GM21529 (cell line): ENCODE data around the gene SEC24D.

Experiments
- ATAC-seq: cut with Tn5 transposase; IDR thresholded peaks from one replicate; pipeline ENCODE4 v1.9.1; 2021; ENCODE audit not compliant: unreplicated experiment

SEC24D gene

DNA sequence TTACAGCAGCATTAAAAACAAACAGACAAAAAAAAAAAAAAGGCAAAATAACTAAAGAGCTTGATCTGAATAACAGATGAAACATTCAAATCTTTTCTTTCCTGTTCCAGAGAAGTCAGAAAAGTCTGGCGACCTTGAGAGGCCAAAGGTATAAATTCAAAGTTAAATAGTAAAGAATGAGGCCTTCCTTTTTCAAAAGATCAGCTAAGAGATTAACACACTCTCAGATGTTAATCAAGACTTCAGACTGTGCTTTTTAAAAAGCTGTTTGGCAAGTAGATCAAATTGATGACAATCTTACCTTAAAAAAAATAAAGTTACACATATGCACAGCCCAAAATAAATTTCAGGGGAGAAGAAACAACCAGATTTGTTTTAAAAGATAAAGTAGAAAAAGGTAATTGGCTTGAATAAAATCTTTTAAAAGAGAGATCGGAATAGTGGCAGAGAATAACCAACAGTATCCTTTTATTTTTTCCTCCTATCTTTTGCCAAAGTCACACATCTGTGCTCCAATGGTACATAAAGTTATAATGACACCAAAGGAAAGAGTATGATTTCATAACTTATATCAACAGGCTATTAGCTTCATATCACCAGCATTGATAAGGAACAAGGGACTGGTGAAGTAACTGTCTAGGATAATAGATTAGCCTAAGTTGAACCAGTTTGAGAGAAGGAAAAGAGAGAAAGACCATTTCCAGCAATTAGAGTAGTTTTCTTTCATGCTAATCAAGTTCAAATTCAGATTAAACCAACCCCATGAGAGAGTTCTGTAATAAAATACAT lies 80.3 kb downstream of the SEC24D start:
- ATAC-seq: no peak

DNA sequence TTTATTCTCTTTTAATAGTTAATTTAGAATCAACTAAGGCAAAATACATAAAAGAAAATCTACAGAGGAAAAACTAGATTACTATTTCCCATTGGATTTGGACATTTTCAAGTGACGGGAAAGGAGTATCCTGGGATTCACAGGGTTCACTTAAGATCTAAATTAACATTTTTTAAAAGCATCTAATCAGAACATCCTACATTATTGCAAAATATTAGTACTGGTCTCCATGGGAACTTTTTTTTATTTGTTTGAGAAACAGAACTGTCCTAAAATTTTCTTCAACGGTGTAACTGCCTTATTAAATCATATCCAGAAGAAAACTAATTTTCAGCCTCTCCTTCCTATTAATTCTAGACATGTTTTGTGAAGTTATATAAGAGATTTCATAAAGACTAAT lies 81.0 kb downstream of the SEC24D start:
- no peak for ATAC-seq

DNA sequence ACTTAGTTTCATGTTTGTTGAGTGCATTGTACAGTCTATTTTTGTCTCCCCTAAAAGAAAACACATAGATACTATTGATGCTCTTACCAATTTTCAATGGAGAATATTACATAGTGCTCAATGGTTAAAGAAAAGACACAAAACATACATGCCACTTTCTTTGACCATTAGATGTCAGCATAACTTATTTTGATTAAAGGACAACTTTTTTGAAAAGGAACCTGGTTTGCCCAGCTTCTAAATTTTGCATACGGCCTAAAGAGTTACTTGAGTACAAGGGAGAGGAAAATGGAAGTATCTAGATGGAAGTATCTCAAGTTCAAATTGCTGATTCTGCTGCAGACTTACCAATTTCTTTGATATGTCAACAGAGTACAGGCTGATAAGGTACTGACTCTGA lies 82.2 kb downstream of the SEC24D start:
- no peak for ATAC-seq

DNA sequence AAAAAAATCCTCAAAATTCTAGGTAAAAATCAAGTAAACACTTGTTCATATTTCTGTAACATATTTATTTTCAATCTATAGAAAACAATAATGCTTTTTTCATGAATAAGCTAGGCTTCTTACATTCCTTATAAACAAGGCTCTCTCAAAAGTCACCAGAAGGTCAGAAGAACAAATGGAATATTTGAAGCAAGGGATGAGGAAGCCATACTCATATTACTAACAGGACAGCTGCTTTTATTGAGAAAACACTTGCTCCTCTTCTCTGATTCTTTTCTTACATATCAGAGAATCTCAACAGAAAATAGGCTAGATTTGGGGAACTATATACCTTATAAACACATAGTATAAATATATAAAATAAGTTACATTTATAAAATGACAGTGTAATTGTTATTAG lies 82.8 kb downstream of the SEC24D start:
- ATAC-seq: no peak

DNA sequence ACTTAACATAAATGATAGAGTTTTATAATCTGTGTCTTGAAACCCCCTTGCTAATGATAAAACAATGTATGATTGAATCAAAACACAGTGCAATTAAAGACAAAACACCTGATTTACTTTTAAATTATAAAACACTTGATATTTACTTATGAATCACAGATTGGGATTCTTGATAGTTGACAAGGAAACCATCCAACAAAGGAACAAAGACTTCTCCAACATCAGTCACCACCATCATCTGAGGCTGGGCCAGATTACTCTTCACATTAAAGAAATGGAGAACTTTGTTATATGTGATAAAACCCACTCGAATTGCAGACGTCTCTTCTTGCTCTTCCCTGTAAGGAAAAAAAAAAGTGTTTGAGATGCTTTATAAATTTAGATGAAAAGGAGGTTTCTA lies 83.4 kb downstream of the SEC24D start:
- ATAC-seq: no peak

DNA sequence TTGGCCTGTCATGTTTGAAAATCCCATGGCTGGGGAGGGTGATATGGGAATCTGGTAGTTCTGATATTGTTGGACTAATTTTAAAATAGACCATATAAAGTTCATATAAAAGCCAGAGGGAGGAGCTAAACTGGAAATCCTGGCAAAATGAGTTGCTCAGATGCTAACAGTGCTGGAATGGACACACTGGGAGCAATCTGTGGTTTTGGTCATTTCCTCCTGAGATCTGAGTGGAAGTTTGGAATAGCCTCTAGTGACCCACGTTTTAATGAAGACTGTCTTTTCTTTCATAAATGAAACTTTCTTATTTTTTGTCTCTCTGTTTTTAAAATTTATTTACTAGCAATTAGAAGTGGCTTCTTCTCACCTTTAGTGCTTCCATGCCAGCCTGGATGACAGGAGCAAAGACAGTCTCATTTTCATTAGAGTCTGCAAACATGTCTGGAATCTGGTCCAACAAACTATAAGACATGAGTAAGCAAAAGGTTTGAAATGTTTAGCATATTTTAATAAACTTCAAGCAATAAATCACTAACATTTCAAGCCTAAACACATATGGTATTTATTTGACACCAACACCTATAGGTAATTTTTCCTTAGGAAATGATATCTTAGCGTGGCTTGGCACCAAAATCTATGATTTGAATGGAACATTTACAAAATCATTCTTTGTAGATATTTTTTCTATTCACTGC lies 84.2 kb downstream of the SEC24D start:
- no peak for ATAC-seq

DNA sequence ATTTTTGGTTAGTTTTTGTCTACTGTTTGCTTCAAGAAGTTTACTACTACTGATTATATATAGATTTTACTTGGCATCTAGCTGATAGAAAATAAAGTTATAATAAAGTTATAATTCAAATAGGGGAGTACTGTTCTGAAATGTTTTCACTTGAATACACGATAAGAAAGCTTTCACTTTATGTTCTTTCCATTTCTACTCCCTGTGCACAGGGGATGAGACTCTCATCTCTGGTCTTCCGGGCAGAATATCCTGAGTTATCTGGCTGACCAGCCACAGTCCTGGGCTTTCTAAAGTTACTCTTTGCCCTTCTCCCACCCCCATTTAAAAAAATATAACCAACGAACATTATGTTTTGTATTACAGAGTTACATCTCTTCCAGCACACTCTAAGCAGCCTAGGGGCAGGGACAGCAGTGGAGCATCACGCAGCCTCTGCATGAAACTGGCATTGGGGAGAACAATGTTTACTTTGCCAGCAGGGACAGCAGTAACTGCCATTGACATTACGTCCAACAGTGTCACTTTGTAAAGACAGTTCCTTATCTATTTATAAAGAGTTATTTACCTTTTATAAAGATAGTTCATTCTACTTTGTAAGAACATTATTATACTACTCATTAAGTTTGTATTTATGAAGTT lies 86.5 kb downstream of the SEC24D start:
- ATAC-seq: no peak

DNA sequence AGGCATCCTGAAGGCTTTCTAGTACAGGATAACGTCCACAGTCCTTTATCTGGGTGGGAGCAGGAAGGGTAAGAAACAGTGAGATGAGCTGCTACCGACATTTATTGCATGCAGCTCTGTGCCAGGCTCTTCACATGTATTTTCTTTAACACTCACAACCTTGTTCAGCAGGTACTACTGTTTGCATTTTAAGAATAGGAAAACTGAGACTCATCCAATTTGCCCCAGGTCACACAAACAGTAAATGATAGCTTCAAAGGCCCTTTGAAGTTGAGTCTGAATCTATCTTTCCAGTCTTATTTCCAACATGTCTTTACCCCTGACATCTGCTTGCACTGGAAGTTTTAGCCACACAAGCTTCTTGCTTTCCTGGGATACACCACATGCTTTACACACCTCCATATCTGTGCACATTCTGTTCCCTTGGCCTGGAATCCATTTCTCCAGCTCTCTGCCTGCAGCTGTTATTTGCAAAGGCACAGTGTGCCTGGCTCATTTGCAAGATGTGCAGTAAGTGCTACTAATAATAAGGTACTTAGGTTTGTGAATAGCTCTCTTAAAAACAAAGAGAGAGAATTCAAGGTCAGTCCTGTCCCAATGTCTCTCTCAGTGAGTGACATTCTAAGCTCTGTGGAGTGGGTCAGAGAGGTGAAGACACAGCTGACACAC lies 89.5 kb downstream of the SEC24D start:
- ATAC-seq: no peak

DNA sequence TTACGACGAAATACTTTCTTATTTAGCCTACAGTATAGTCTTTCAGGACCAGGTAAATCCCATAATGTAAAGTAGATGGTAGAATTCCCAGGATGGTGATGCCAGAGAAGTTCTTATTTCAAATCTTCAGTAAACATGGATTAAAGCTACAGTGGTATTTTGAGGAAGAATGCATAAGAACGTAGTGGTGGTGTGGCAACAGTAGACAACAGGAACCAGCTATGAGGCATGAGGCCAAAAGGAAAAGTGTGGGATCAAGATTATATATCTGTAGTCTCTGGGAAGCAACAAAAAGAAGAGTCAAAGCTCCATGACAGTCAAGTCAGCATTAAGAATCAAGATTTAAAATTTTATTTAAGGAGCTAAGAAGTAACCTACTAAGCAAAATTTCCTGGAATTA lies 90.6 kb downstream of the SEC24D start:
- ATAC-seq: no peak

DNA sequence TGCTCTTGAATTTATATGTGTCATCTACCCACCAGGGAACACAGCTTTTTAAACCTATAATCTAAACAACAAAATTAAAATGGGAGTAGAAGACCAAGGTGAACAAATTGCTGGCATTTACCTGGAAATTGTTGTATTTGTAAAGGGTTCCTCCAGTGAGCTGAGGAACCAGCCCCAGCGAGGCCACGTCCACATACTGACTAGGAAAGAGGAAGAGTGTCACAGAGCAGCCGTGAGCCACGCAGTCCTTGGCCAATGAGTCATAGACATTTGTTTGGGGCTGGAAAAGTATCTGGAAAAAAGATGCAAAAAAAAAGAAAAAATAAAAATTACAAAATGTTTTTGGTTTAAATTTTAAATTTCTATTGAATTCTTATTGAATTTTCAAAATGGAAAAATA lies 92.1 kb downstream of the SEC24D start:
- no peak for ATAC-seq

DNA sequence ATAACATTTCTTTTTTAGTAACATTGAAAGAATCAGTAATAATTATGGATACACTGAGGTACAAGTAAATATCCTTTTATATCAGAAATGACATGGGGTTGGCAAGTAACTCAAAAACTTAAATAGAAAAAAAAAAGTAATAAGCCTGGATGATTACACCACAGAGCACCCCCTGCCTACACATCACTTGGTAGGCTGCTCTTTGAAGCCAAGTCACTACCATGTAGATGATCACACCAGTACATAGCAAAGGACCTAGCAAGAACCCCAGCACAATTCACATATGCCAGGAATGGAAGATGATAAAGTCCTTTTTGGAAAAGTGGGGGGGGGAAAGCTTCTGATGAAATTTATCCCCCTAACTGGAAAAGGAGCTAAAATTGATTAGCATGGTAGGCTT lies 93.9 kb downstream of the SEC24D start:
- ATAC-seq: no peak

DNA sequence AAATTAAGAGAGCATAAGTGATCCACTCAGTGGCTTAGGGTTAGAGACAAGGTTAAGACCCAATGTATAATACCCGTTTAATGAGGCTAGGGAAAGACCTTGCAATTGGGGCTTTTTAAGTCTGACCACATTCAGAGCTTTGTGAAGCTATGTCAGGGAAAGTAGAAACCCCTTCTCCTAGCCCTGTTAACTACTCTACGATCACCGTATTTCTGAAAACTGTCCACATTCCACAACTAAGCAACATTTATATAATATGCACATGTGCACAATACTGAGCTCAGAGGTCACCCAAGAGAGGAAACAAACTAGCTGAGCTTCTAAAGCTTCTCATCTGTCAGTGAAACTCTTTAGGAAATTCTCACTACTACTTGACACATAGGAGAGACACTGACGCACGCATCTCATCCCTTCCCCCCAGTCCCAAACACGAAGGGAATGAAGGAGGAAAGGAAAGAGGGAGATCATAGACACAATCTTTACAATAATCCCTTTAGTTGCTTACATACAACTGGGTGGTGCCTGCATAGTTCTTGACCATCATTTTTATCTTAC lies 94.5 kb downstream of the SEC24D start:
- no peak for ATAC-seq

DNA sequence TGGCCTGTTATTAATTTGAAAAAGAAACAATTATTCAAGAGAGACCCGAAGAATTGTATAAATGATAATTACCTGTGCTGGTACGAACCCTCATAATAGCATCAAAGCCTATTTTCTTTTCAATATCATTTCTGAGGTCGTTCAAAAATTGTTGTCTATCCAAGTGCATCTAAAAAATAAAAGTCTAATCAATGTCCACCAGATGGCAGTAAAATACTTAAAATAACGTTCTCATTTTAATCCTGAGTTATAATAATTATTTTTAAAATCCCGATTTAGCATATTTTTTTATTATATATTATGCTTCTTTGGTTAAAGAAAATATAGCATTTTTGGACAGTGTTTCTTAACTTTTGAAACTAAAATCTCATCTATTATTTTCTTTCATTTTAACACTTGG lies 95.1 kb downstream of the SEC24D start:
- ATAC-seq: no peak

DNA sequence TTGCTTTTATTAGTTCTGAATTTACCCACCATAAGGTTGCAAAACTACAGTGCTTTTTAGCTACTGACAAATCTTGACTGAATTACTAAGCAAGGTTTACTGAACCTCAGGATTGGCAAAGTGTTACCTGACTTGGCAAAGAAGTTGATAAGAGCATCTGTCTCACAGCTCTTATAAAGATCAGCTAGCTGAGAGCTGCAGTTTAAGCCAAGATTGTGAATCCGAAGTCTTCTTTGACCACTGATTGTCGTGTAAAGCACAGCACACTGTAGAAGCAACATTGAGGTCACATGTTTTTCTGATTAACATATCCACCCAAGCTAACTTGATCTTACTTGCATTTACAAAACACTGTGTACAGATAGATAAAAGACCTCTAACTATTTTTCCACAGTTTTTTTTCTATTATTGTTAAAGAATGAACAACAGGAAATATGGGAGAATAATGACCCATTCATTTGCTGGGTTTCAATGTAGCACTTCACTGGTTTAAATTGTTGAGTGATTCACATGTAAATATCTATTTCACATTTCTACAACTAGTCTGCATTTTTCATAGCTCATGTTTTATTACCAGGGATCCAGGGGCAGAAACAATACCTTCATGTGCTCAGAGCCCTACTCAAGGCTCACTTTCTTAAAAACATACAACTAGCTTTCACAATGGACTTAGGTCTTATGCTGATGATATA lies 96.8 kb downstream of the SEC24D start:
- ATAC-seq: no peak

DNA sequence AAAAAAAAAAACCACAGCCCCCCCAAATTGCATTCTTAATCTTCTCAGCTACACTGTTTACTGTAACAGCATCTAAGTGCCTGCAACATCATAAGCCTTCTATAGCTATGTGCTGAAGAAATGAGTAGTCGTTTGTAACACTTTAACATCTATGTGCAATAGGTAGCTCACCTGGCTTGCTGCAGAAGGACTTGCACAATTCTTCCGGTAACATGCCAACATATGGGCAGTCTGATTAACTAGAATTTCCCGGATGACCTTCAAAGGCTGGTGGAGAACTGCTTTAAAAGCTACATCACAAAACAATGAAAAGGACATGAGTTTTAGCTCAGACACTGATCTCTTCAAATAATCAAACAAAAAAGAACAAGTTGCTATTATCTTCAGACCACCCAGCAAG lies 97.8 kb downstream of the SEC24D start:
- no peak for ATAC-seq

DNA sequence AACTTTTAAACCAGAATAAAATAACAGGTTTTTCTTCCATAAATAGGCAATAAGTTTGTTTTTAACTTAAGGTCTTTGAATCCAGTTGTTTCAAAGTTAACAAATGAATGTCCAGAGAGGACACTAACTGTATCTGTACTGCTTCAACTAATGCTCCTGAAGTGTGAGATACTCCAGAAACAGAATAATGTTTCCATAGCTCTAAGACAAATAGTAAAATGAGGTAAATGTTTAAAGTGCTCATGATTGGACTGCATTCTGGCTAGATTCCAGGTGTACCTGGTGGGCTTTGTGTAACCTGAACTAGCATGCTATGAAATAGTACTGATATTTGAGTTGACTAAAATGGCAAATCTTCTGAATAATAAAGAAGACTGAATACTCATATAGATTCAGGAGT lies 99.0 kb downstream of the SEC24D start:
- no peak for ATAC-seq

DNA sequence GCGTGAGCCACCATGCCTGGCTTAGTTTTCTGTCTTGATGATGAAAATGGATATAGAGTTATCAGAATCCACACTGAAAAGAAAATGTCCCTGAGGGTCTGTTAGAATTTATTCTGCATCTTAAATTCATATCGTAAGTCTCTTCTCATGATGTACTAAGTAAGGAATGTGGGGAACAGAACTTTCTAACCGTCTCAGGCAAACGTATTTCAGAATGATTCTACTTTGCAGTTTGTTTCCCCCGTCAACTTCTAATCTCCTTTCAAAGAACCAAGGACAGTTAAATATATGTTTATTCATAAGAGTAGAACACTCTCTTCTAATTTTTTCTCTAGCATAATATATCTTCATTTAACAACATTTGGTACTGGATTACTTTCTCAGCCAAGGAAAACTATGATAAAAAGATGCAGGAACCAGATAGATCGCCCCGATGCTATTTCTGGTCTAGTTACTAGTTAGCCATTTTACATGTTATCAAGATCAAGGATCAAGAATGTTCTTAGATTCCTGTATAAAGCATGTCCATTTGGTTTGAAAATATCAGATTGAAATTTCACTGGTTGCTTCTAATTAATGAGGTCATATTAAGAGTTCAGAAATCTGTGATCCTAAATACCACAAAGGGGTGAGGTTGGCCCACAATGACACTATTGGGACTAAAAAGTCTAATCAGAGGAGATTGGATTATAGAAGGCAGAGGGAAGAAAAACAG lies 101.3 kb downstream of the SEC24D start:
- ATAC-seq: no peak

DNA sequence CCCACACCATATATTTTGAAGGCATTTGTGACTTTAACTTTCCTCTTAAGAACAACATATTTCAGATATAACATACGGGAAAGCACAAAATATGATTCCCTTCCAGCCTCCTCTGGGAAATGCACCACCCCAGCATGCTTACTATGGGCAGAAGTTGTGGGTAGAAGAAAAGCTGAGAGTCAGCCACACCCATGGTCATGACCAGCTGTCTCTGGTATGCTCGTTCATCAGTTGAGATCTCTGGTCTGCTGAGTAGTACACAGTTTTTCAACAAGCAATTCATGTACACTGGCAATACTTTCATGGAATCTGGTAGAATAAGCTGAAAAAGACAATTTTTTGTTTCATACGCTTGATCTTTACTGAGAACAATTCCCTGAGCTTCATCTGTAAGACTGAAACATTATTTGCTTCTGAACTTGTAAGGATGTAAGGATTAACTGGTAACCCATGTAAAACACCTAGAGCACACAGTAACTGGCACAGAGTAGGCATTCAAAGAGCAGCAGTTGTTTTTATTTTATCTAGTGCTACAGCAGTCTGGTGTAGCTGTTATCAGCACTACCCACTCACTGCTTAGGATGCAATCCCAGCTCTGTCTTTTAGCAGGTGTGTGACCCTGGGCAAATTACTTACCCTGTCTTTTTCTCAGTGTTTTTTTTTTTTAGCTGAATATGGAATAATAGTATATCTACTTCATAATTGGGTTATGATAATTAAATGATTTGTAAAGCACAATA lies 103.2 kb downstream of the SEC24D start:
- no peak for ATAC-seq

DNA sequence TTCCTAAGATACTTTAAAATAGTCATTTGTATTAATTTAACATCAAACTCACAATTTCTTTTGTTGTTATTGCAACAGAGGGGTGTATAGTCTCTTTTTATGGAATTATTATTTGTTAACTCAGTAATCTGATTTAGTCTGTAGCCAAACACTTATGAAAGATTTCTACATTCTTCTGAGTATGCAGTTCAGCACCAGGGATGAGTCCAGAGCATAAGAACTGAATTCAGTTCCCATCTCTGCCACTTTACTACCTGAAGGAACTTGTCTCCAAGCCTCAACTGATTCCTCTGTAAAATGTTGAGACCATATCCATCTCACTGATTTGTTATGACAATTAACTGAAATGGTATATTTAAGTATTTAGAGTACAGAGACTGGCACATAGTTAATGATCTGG lies 105.2 kb downstream of the SEC24D start:
- ATAC-seq: no peak
